Measurements from ENCODE around the gene FOXN1.

The FOXN1 gene

GRCh38 chr17:28547623-28548416 lies 41.7 kb downstream of the FOXN1 start:
- peak; percentile 66 for DNase-seq (ENCODE audit: low spot score)

GRCh38 chr17:28548417-28549130 lies 42.4 kb downstream of the FOXN1 start:
- no peak for DNase-seq (ENCODE audit: low spot score)

GRCh38 chr17:28549236-28550132 lies 43.3 kb downstream of the FOXN1 start:
- DNase-seq (ENCODE audit: low spot score), result peak; percentile 68

- no peak for DNase-seq (ENCODE audit: low spot score)
Observed at GRCh38 chr17:28550858-28551257, 44.7 kb downstream of the FOXN1 start.

GRCh38 chr17:28551421-28552175 lies 45.5 kb downstream of the FOXN1 start:
- DNase-seq (ENCODE audit: low spot score), result no peak

GRCh38 chr17:28552176-28552999 lies 46.2 kb downstream of the FOXN1 start, which contains the start of gene UNC119:
Gene UNC119, minus strand, starts transcription at chr17:28552624. Its CDS starts 67 bp downstream, at chr17:28552557.
- DNase-seq (ENCODE audit: low spot score), result peak; percentile 70

- no peak for DNase-seq (ENCODE audit: low spot score)
Observed at GRCh38 chr17:28553000-28553505, 46.9 kb downstream of the FOXN1 start.

- no peak for DNase-seq (ENCODE audit: low spot score)
Observed at GRCh38 chr17:28554565-28554964, 48.4 kb downstream of the FOXN1 start.

- DNase-seq (ENCODE audit: low spot score), result no peak
Observed at GRCh38 chr17:28555022-28555421, 48.9 kb downstream of the FOXN1 start.

GRCh38 chr17:28563475-28563874 lies 57.3 kb downstream of the FOXN1 start:
- DNase-seq (ENCODE audit: low spot score), result no peak

- no peak for DNase-seq (ENCODE audit: low spot score)
Observed at GRCh38 chr17:28567604-28568003, 61.5 kb downstream of the FOXN1 start.

GRCh38 chr17:28569446-28569845 lies 63.3 kb downstream of the FOXN1 start:
- DNase-seq (ENCODE audit: low spot score), result no peak

- DNase-seq (ENCODE audit: low spot score), result peak; percentile 45
Observed at GRCh38 chr17:28570716-28571360, 64.7 kb downstream of the FOXN1 start.

- peak; percentile 90 for DNase-seq (ENCODE audit: low spot score)
Observed at GRCh38 chr17:28571361-28572122, 65.4 kb downstream of the FOXN1 start, which contains the start of gene PIGS. Gene PIGS, minus strand, starts transcription at chr17:28571524. Its CDS starts 28 bp downstream, at chr17:28571496.

- DNase-seq (ENCODE audit: low spot score), result no peak
Observed at GRCh38 chr17:28572259-28573039, 66.3 kb downstream of the FOXN1 start.

- DNase-seq (ENCODE audit: low spot score), result no peak
Observed at GRCh38 chr17:28573040-28573380, 66.9 kb downstream of the FOXN1 start.

- DNase-seq (ENCODE audit: low spot score), result no peak
Observed at GRCh38 chr17:28573521-28573920, 67.4 kb downstream of the FOXN1 start.

GRCh38 chr17:28573966-28574480 lies 67.9 kb downstream of the FOXN1 start:
- no peak for DNase-seq (ENCODE audit: low spot score)
